ENCODE results near the gene KNOP1. TPM values are rescaled to one million over a fixed set of nuclear protein-coding genes. Genes with fewer than 3 reads are reported as not detected.
"Not testable (repeated sequence)": the region's sequence is repeated elsewhere in the genome, so short reads cannot be mapped to it uniquely, and the experiment has no call there.

KNOP1 gene
- total and polyA plus RNA-seq, 10 donors, result 7.1 to 13.7 (median 9.9) TPM

GRCh38 chr16:19678804-19679203 lies 39.2 kb downstream of the KNOP1 start:
- Histone ChIP-seq H3K27me3 (replicated peaks in 1 of 7) (no peaks in the 10 kb centered on the region), H3K27ac (no peak overlapping the region), H3K9me3 (peaks cover 0 to 9% (median 3%) of the 10 kb centered on the region in 8 donors), H3K4me3 (no peak overlapping the region), H3K4me1 (no peaks in the 10 kb centered on the region), H3K36me3 (peaks cover 0 to 96% (median 37%) of the 10 kb centered on the region in 6 donors)
- 90 to 96% (median 94%) methylated on average over 7 of the region's 7 CpGs for WGBS, 5 donors
- TF ChIP-seq CTCF (IDR thresholded peaks at IDR 0.05 in 8 of 11, conservative IDR thresholded peaks at IDR 0.05 in 3 of 11) (no peak), POLR2AphosphoS5 (IDR thresholded peaks at IDR 0.05) (no peak), POLR2A (IDR thresholded peaks at IDR 0.05) (no peak)
- intact Hi-C loops (cut with DNase I; ENCODE audit: low total_unique reads), result no loop called here
- no peak for DNase-seq

- Histone ChIP-seq H3K9me3 (no peaks in the 10 kb centered on the region), H3K27ac (no peak overlapping the region), H3K27me3 (replicated peaks in 1 of 7) (no peaks in the 10 kb centered on the region), H3K36me3 (peaks cover 0 to 96% (median 26%) of the 10 kb centered on the region in 6 donors), H3K4me3 (no peak overlapping the region), H3K4me1 (no peaks in the 10 kb centered on the region)
- 85 to 94% (median 87%) methylated on average over 7 of the region's 7 CpGs for WGBS, 5 donors
- no peak for DNase-seq
- TF ChIP-seq POLR2A (IDR thresholded peaks at IDR 0.05) (no peak), POLR2AphosphoS5 (IDR thresholded peaks at IDR 0.05) (no peak)
- intact Hi-C loops (cut with DNase I; ENCODE audit: low total_unique reads), result no loop called here
These were observed 40.6 kb downstream of the KNOP1 start for GRCh38 chr16:19677402-19677801.

GRCh38 chr16:19674485-19674884 lies 43.5 kb downstream of the KNOP1 start:
- H3K9me3 ChIP-seq, result no peaks in the 10 kb centered on the region
- no peaks in the 10 kb centered on the region for H3K4me1 ChIP-seq
- no peak for DNase-seq
- intact Hi-C loops (cut with DNase I; ENCODE audit: low total_unique reads), result no loop called here
- H3K27ac ChIP-seq, result no peak overlapping the region
- H3K27me3 ChIP-seq (replicated peaks in 1 of 7), result no peaks in the 10 kb centered on the region
- TF ChIP-seq POLR2AphosphoS5 (IDR thresholded peaks at IDR 0.05) (no peak), POLR2A (IDR thresholded peaks at IDR 0.05) (no peak), CTCF (IDR thresholded peaks at IDR 0.05 in 8 of 11, conservative IDR thresholded peaks at IDR 0.05 in 3 of 11) (no peak)
- peaks cover 0 to 96% (median 32%) of the 10 kb centered on the region in 6 donors for H3K36me3 ChIP-seq
- WGBS, 5 donors, result 95 to 98% (median 97%) methylated on average over 5 of the region's 5 CpGs
- H3K4me3 ChIP-seq, result no peak overlapping the region

GRCh38 chr16:19672378-19672777 lies 45.6 kb downstream of the KNOP1 start:
- intact Hi-C loops (cut with DNase I; ENCODE audit: low total_unique reads), result no loop called here
- WGBS, 5 donors, result 97 to 99% (median 98%) methylated on average over 4 of the region's 4 CpGs
- Histone ChIP-seq H3K4me1 (no peaks in the 10 kb centered on the region), H3K9me3 (no peaks in the 10 kb centered on the region), H3K4me3 (no peak overlapping the region), H3K27me3 (replicated peaks in 1 of 7) (no peaks in the 10 kb centered on the region), H3K27ac (no peak overlapping the region), H3K36me3 (peaks cover 0 to 100% (median 35%) of the 10 kb centered on the region in 6 donors)
- DNase-seq, result no peak
- no peak for TF ChIP-seq CTCF (IDR thresholded peaks at IDR 0.05 in 8 of 11, conservative IDR thresholded peaks at IDR 0.05 in 3 of 11)
- no peak for TF ChIP-seq POLR2A (IDR thresholded peaks at IDR 0.05)
- TF ChIP-seq POLR2AphosphoS5 (IDR thresholded peaks at IDR 0.05), result no peak

GRCh38 chr16:19666477-19666876 lies 51.5 kb downstream of the KNOP1 start:
- no peak overlapping the region for H3K27ac ChIP-seq
- TF ChIP-seq POLR2A (IDR thresholded peaks at IDR 0.05) (no peak), CTCF (IDR thresholded peaks at IDR 0.05 in 8 of 11, conservative IDR thresholded peaks at IDR 0.05 in 3 of 11) (no peak), POLR2AphosphoS5 (IDR thresholded peaks at IDR 0.05) (no peak)
- no peak for DNase-seq
- 76 to 91% (median 88%) methylated on average over 3 of the region's 3 CpGs for WGBS, 5 donors
- H3K27me3 ChIP-seq (replicated peaks in 1 of 7), result no peaks in the 10 kb centered on the region
- intact Hi-C loops (cut with DNase I; ENCODE audit: low total_unique reads), result no loop called here
- H3K4me1 ChIP-seq, result no peaks in the 10 kb centered on the region
- no peak overlapping the region for H3K4me3 ChIP-seq
- H3K36me3 ChIP-seq, result peaks cover 0 to 89% (median 32%) of the 10 kb centered on the region in 6 donors
- peaks cover 0 to 11% (median 0%) of the 10 kb centered on the region in 8 donors for H3K9me3 ChIP-seq

- WGBS, 5 donors, result 83 to 99% (median 97%) methylated on average over 3 of the region's 3 CpGs
- H3K27ac ChIP-seq; H3K4me1 ChIP-seq; H3K4me3 ChIP-seq; intact Hi-C loops (cut with DNase I; ENCODE audit: low total_unique reads); DNase-seq; H3K27me3 ChIP-seq (replicated peaks in 1 of 7): not testable (repeated sequence)
- H3K9me3 ChIP-seq, result peaks cover 0 to 11% (median 0%) of the 10 kb centered on the region in 8 donors
- H3K36me3 ChIP-seq, result peaks cover 0 to 84% (median 30%) of the 10 kb centered on the region in 6 donors
These were observed 52.7 kb downstream of the KNOP1 start for GRCh38 chr16:19665313-19665712.
